LNCaP clone FGC (cell line): ENCODE data around the gene CFAP68.

Experiments
- DNase-seq: peaks from one replicate; pipeline ENCODE4 v3.0.0-alpha.2; 2011; ENCODE audit warnings: low read depth
- H3K4me3 ChIP-seq: 2 replicates; pipeline ENCODE4 v1.5.1; 2011; ENCODE audit warnings: mild to moderate bottlenecking, low read depth, low read length, control low read depth
- CTCF ChIP-seq: IDR thresholded peaks from 2 replicates; pipeline ENCODE4 v1.5.1; 2012; ENCODE audit warnings: mild to moderate bottlenecking; ENCODE audit not compliant: control insufficient read depth, insufficient read depth; ENCODE audit errors: extremely low read depth

Gene CFAP68

GRCh38 chr11:111913997-111914396 lies 34.7 kb downstream of the CFAP68 start:
- H3K4me3 ChIP-seq = no peak overlapping the region
- DNase-seq = no peak
- TF ChIP-seq CTCF = no peak

GRCh38 chr11:111916768-111917167 lies 37.4 kb downstream of the CFAP68 start:
- TF ChIP-seq CTCF = no peak
- no peak for DNase-seq
- H3K4me3 ChIP-seq = no peak overlapping the region

GRCh38 chr11:111917312-111917711 lies 38.0 kb downstream of the CFAP68 start:
- TF ChIP-seq CTCF = no peak
- no peak for DNase-seq
- no peak overlapping the region for H3K4me3 ChIP-seq

- H3K4me3 ChIP-seq = no peak overlapping the region
- no peak for DNase-seq
- TF ChIP-seq CTCF = no peak
Measured at GRCh38 chr11:111917788-111918187, 38.4 kb downstream of the CFAP68 start.

- H3K4me3 ChIP-seq = peak within 1 kb of the TSS; percentile 52
- no peak for TF ChIP-seq CTCF
- DNase-seq = peak; percentile 97
Measured at GRCh38 chr11:111918390-111919256, 39.3 kb downstream of the CFAP68 start, which contains the start of gene C11orf52. C11orf52 (plus strand) TSS chr11:111918913; CDS start chr11:111918973, 60 bp downstream.

- no peak overlapping the region for H3K4me3 ChIP-seq
- no peak for TF ChIP-seq CTCF
Measured at GRCh38 chr11:111920908-111921307, 41.6 kb downstream of the CFAP68 start.

More at GRCh38 chr11:111920908-111921307, 41.6 kb downstream of the CFAP68 start:
- DNase-seq = no peak
